GM21723 (cell line): ENCODE measurements around the gene MEIOSIN.
"Not testable (repeated sequence)": the region's sequence is repeated elsewhere in the genome, so short reads cannot be mapped to it uniquely, and the experiment has no call there.

Experiments used
- ATAC-seq: cut with Tn5 transposase; IDR thresholded peaks from one replicate; pipeline ENCODE4 v1.9.1; 2021; ENCODE audit warnings: mild to moderate bottlenecking, moderate library complexity; ENCODE audit not compliant: unreplicated experiment

Gene MEIOSIN

GRCh38 chr19:45793876-45794275, 60.6 kb downstream of the MEIOSIN start:
- ATAC-seq, result no peak

GRCh38 chr19:45794627-45795026, 61.4 kb downstream of the MEIOSIN start:
- no peak for ATAC-seq

GRCh38 chr19:45798995-45799517, 65.8 kb downstream of the MEIOSIN start:
- no peak for ATAC-seq

- ATAC-seq, result not testable (repeated sequence)
Observed at GRCh38 chr19:45799541-45799940, 66.3 kb downstream of the MEIOSIN start.

DNA sequence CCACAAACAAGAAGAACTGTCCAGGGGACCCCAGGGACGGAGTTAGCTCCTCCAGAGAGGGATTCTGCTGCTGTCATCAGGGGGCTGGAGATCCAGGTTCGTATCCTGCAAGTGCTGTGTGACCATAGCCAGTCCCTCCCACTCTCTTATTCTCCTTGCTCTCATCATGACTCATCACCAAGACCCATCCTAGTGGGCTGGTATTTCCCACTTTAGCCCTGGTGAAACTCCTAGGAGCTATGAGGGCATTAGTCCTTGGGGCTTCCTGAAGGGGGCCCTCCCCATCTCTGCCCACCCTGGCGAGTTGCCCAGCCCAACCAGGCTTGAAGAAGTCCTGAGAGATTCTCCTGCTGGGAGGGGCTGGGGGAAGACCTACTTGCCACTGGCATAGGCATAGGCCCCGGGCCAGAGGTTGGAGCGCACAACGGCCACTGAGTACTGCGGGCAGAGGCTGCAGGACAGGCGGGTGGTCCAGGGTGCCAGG, 66.9 kb downstream of the MEIOSIN start:
- ATAC-seq, result no peak

DNA sequence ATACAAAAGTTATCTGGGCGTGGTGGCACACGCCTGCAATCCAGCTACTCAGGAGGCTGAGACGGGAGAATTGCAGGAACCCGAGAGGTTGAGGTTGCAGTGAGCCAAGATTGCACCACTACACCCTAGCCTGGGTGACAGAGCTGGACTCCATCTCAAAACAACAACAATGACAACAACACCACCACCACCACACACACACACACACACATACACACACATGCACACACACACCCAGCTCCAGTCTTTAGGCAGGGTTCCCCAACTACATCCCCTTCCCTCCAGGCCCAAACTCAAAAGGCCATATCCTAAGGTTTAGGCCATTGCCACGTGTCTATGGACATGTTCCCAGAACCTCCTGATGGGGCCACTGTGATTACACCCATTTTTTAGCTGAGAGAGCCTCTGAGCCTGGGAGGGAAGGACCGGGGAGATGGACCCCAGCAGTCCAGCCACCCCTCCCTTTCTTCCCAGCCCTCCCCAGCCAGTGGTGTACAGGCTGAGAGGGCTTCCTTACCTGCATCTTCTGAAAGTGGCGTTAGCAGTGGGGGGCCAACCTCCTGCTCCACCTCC, 68.5 kb downstream of the MEIOSIN start:
- no peak for ATAC-seq

- no peak for ATAC-seq
Observed at GRCh38 chr19:45804140-45804958, 71.1 kb downstream of the MEIOSIN start.

DNA sequence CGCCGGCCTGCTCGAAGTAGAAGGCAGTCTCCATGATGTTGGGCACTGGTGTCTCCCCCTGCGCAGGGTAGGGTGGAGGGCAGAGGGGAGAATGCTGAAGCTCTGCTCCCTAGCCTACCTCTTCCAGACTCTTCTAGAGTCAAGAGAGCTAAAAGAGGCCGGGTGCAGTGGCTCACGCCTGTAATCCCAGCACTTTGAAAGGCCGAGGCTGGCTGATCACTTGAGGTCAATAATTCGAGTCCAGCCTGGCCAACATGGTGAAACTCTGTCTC, 71.7 kb downstream of the MEIOSIN start:
- no peak for ATAC-seq

- no peak for ATAC-seq
Observed at GRCh38 chr19:45805719-45806118, 72.5 kb downstream of the MEIOSIN start.

GRCh38 chr19:45809643-45810159, 76.5 kb downstream of the MEIOSIN start:
- ATAC-seq, result no peak

- ATAC-seq, result no peak
Observed at GRCh38 chr19:45812297-45812696, 79.1 kb downstream of the MEIOSIN start.
